Large intestine (tissue), 3 donors: Measurements from ENCODE around the gene ANXA2R. TPM values are rescaled to one million over a fixed set of nuclear protein-coding genes. Genes with fewer than 3 reads are reported as not detected.

Source experiments
- DNase-seq, 2 donors: peaks; one replicate each; pipeline versions ENCODE4 v3.0.0 to v3.0.0-alpha.2; 2013
- H3K27ac ChIP-seq: one replicate; pipeline ENCODE4 v1.5.1; 2013; ENCODE audit warnings: low read length
- H3K27me3 ChIP-seq: 2 replicates; pipeline ENCODE4 v1.6.1; 2013; ENCODE audit warnings: low read length; ENCODE audit not compliant: control insufficient read depth, insufficient read depth
- H3K36me3 ChIP-seq: 2 replicates; pipeline ENCODE4 v1.6.1; 2013; ENCODE audit warnings: low read length; ENCODE audit not compliant: control insufficient read depth, insufficient read depth
- H3K4me1 ChIP-seq: one replicate; pipeline ENCODE4 v1.6.1; 2013; ENCODE audit warnings: low read length; ENCODE audit not compliant: control insufficient read depth, insufficient read depth
- H3K4me3 ChIP-seq: one replicate; pipeline ENCODE4 v1.5.1; 2013; ENCODE audit warnings: low read length
- H3K9me3 ChIP-seq: one replicate; pipeline ENCODE4 v1.6.1; 2013; ENCODE audit warnings: mild to moderate bottlenecking, low read depth, low read length, moderate library complexity; ENCODE audit not compliant: control insufficient read depth
- WGBS: methylation state at CpG from one replicate; pipeline ENCODE4 v1.1.5; 2013; ENCODE audit warnings: low lambda C conversion rate; ENCODE audit not compliant: insufficient coverage; 5-methylcytosine and 5-hydroxymethylcytosine counted together
- polyA plus RNA-seq: library from polyadenylated mRNA; unstranded; fragments of 120-200 nt; gene quantifications from one replicate; pipeline ENCODE4 v1.2.1, GENCODE V29; 2013

Gene ANXA2R
- polyA plus RNA-seq, 1 donor = 1.4 TPM

DNA sequence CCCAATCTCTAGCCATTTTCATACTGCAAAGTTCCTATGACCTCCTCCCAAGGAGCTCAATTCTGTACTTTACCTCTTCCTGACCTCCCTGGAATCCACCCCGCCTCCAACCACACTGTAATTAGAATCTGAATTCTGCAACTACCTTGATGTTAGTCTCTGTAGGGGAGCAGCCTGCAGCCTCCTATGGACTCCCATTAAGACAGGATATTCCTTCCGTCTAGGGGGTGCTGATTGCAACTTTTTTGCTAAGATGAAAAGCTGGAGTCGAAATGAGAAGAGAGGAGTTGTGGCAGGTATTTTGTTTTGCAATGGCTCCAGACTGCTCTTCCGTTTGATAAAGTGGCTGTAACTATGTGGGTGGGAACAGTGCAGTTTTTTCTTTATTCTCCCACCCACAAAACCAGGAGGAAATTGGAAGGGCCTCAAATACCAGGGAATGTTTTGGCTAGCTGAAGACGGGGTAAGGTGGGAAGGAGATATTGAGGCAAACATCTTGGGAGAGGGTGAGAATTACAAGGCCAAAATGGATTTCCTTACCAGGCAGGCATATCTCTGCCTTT is 23.8 kb downstream of the ANXA2R start:
- no peaks in the 10 kb centered on the region for H3K36me3 ChIP-seq
- no CpG with 5 or more reads among the region's 5 CpGs for WGBS
- DNase-seq = no peak
- no peak overlapping the region for H3K27ac ChIP-seq
- peaks cover 8% of the 10 kb centered on the region for H3K9me3 ChIP-seq
- peaks cover 11% of the 10 kb centered on the region for H3K4me1 ChIP-seq
- no peak overlapping the region for H3K4me3 ChIP-seq
- H3K27me3 ChIP-seq = peaks cover 84% of the 10 kb centered on the region

DNA sequence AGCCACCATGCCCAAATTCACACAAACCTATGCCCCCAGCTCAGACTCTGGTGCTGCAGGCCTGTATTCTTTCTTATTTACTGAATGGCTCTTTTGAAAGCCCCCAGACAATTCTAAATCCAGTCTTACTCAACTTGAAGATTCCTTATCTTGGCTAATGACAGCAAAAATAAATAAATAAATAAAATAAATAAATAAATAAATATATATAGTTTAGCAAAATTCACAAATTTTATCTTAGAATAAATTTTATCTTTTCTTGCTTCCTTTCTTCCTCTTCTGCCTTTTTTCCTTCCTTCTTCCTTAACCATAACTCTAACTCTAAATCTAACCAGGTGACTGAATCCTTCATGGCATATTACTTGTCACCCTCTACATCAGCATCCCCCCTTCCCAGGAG is 25.6 kb downstream of the ANXA2R start:
- Histone ChIP-seq H3K9me3 (peaks cover 8% of the 10 kb centered on the region), H3K4me1 (peaks cover 11% of the 10 kb centered on the region), H3K27ac (no peak overlapping the region), H3K4me3 (no peak overlapping the region), H3K27me3 (peaks cover 84% of the 10 kb centered on the region), H3K36me3 (no peaks in the 10 kb centered on the region)
- DNase-seq = no peak

DNA sequence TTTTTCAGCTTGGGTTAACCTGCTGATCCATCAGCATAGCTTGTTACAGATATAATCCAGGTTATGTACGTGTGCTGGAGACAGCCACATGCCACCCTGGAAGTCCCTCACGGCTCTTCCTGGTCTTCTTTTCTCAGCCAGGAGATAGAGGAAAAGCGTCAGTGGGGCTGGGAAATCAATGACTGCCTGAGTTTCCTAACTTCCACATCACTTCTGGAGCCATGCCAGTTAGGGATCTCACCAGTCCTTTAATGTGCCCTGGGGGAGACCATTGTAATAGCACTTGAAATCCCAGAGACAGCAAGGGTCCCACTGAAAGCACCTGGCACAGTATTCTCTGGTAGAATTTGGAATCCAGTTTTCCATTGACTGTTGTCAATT is 29.2 kb downstream of the ANXA2R start:
- Histone ChIP-seq H3K36me3 (no peaks in the 10 kb centered on the region), H3K9me3 (no peaks in the 10 kb centered on the region), H3K27ac (no peak overlapping the region), H3K27me3 (peaks cover 83% of the 10 kb centered on the region), H3K4me3 (no peak overlapping the region), H3K4me1 (peaks cover 3% of the 10 kb centered on the region)
- no peak for DNase-seq
- no CpG with 5 or more reads among the region's 3 CpGs for WGBS

DNA sequence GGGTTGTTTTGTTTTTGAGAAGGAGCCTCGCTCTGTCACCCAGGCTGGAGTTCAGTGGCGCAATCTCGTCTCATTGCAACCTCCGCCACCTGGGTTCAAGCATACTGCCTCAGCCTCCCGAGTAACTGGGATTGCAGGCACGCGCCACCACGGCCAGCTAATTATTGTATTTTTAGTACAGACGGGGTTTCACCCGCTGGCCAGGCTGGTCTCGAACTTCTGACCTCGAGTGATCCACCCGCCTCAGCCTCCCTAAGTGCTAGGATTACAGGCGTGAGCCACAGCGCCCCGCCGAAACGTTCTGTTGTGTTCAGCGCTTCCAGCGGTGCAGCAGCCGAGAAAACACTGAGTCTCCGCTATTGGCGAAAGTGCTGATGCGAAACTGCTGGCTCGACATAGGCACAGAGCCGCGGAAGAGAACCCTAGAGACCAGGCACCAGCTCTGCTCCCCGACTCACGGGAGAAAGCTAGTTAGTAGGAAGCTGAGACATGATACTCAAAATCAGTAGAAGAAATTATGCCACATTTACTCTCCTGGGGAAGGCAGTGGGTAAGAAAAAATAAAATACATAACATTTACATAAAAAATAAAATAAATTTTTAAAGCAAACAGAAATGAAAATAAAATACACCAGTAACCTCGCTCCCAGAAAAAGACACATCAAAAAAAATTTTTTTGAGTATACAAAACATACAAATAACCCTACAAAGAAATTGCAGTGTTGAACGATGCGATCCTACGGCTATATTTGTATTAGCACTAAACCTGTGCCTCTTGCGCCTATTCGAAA is 31.6 kb downstream of the ANXA2R start:
- Histone ChIP-seq H3K36me3 (no peaks in the 10 kb centered on the region), H3K27me3 (peaks cover 80% of the 10 kb centered on the region)
- 11% methylated on average over 1 of the region's 35 CpGs for WGBS

DNA sequence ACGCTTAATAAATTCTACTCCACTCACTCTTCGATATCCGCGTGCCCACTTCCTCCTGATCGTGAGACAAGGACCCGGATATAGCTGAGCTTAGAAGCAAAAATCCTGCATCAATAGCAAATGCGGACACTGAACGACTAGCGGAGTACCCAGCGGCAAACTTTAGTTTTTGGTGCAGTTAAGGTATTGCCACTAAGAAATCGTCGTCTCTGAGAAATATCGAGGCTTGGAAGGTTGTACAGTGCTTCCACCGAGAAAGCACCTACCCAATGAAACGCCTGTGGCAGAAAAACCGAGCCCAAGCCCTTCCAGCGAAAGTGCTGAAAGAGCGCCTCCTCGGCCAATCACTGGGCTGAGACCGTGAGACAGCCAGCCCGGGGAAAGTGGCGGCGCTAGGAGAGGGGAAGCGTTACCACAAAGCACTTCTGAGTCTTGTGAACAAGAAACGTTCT is 32.2 kb downstream of the ANXA2R start:
- H3K27ac ChIP-seq = peak overlapping the region; percentile 69
- peak overlapping the region; percentile 59 for H3K4me3 ChIP-seq
- H3K27me3 ChIP-seq = peaks cover 81% of the 10 kb centered on the region
- H3K9me3 ChIP-seq = no peaks in the 10 kb centered on the region
- DNase-seq = peak in 1 of 2 donors; percentile 75
- 0% methylated on average over 1 of the region's 25 CpGs for WGBS
- no peaks in the 10 kb centered on the region for H3K36me3 ChIP-seq
- peaks cover 3% of the 10 kb centered on the region for H3K4me1 ChIP-seq

More for the DNA sequence above, 31.6 kb downstream of the ANXA2R start:
- H3K27ac ChIP-seq = peak overlapping the region; percentile 69
- DNase-seq = peak; percentile 79 to 85
- no peaks in the 10 kb centered on the region for H3K9me3 ChIP-seq
- peaks cover 3% of the 10 kb centered on the region for H3K4me1 ChIP-seq
- H3K4me3 ChIP-seq = peak overlapping the region; percentile 59

DNA sequence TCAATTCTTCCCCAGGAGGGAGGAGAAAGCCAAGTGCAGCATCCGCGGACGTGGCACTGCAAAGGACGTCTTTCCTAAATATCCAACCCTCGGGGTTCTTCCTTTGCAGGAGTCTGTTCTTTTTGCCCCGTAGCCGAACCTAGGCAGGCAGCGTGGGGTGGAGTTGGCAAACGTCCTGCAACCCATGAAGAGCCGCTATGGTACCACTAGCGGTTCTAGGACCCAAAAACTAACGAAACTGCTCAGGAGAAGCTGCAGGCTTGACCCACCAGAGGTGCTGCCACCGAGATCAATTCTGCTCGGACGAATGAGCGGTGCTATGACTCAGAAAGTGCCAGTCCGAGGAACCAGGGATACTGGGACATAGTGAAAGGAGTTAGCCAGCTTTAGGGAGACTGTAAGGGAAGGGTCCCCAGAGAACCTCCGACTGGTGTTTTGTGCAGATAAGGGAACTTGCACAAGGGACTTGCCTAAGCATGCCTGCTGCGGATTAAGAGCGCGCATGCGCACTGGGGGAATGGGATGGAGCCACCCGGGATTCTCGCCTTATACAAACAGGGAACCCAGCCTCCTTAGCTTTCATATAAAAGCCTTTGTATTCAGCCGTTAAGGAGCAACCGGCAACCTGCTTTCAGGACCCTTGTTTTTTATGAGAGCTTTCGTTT is 32.7 kb downstream of the ANXA2R start:
- Histone ChIP-seq H3K9me3 (no peaks in the 10 kb centered on the region), H3K36me3 (no peaks in the 10 kb centered on the region), H3K27ac (peak overlapping the region; percentile 69), H3K4me1 (peaks cover 3% of the 10 kb centered on the region), H3K4me3 (peak overlapping the region; percentile 59), H3K27me3 (peaks cover 87% of the 10 kb centered on the region)
- WGBS = no CpG with 5 or more reads among the region's 27 CpGs
- peak; percentile 70 to 84 for DNase-seq

DNA sequence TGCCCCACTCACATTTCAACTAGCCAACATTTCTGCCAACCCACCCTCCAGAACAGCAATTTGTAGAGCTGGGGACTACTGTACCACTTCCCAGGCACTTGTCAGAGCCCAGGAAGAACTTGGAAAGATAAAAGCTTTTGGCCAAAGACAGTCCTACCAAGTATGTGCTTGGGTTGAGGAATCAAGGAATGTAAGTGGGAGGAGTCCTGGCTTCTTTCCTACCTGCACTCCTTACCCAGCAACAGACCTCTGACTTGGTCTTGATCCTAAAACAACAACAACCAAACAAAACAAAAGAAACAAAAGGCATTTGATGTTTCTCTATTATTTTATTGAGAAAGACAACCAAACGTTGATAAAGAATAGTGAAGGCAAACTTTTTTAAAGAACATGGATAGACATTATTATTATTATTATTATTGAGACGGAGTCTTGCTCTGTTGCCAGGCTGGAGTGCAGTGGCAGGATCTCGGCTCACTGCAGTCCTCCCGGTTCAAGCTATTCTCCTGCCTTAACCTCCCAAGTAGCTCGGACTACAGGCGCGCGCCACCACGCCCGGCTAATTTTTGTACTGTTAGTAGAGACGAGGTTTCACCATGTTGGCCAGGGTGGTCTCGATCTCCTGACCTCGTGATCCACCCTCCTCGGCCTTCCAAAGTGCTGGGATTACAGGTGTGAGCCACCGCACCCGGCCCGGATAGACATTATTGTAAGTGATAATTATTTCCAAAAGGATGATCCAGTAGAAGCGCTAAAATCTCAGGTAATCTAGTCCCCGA is 33.5 kb downstream of the ANXA2R start:
- H3K36me3 ChIP-seq = no peaks in the 10 kb centered on the region
- peaks cover 3% of the 10 kb centered on the region for H3K4me1 ChIP-seq
- 90% methylated on average over 1 of the region's 19 CpGs for WGBS
- H3K27me3 ChIP-seq = peaks cover 87% of the 10 kb centered on the region
- no peak overlapping the region for H3K27ac ChIP-seq
- no peaks in the 10 kb centered on the region for H3K9me3 ChIP-seq
- H3K4me3 ChIP-seq = no peak overlapping the region
- DNase-seq = no peak

DNA sequence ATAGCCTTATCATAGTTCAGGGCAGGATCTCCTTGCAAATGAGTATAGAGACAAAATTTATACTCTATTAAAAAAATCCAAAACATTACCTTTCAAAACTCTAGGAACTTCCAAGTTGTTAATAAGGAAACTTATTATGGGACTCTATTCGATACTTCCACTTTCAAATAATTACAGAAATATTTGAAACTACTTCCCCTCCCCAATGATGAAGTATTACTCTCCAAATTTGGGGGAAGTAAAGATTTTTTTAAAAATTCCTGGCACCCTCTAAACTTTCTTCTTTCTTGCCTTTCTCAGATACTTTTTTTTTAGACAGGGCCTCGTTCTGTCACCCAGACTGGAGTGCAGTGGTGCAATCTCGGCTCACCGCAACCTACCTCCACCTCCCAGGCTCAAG is 35.1 kb downstream of the ANXA2R start:
- no CpG with 5 or more reads among the region's 4 CpGs for WGBS
- H3K36me3 ChIP-seq = no peaks in the 10 kb centered on the region
- no peak overlapping the region for H3K4me3 ChIP-seq
- H3K9me3 ChIP-seq = no peaks in the 10 kb centered on the region
- peaks cover 87% of the 10 kb centered on the region for H3K27me3 ChIP-seq
- no peak for DNase-seq
- H3K27ac ChIP-seq = no peak overlapping the region
- peaks cover 3% of the 10 kb centered on the region for H3K4me1 ChIP-seq

DNA sequence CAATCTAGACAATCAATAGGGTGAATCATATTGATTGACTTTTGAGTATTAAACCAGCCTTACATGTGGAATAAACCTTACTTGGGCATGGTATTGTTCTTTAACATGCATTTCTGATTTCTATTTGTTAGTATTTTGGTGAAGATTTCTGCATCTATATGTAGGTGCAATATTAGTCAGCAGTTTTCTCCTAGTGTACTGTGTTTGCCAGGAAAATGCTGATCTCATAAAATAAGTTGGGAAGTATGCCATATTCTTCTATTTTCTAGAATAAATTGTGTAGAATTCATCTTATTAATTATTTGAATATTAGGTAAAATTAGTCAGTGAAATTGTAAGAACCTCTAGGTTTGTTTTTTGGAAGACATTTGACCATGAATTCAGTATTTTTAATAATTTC is 38.4 kb downstream of the ANXA2R start:
- H3K4me1 ChIP-seq = no peaks in the 10 kb centered on the region
- H3K9me3 ChIP-seq = no peaks in the 10 kb centered on the region
- peaks cover 82% of the 10 kb centered on the region for H3K27me3 ChIP-seq
- no peak for DNase-seq
- no peak overlapping the region for H3K27ac ChIP-seq
- H3K36me3 ChIP-seq = no peaks in the 10 kb centered on the region
- H3K4me3 ChIP-seq = no peak overlapping the region

DNA sequence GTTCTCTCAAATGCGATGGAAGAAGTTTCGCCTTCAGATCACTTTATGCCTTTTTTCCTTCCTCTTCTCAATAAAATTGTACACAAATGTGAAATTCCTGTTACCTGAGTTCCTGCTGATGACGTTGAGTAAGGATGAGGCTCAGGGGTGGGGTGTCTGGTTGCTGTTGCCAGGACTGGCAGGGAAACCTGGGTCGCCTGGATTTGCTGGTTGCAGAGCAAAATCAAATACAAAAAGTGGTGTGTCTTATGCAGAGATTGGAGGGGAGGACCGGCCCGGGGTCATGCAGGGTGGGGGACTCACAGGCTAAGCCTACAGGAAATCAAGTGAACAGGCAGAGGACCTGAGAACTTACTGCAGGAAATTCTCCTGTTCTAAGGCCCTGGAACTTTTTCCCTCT is 39.2 kb downstream of the ANXA2R start:
- Histone ChIP-seq H3K4me3 (no peak overlapping the region), H3K27me3 (peaks cover 83% of the 10 kb centered on the region), H3K9me3 (no peaks in the 10 kb centered on the region), H3K4me1 (no peaks in the 10 kb centered on the region), H3K27ac (no peak overlapping the region), H3K36me3 (no peaks in the 10 kb centered on the region)
- WGBS = no CpG with 5 or more reads among the region's 6 CpGs
- DNase-seq = no peak
